K562 (cell line): Measurements from ENCODE around the gene PTRH2. TPM values are rescaled to one million over a fixed set of nuclear protein-coding genes. Genes with fewer than 3 reads are reported as not detected.

Source experiments
- ADNP ChIP-seq: fragments of 200-800 bp; sonication (Bioruptor generic); IDR thresholded peaks from 2 replicates; pipeline ENCODE4 v1.6.1; 2016; ENCODE audit warnings: missing genetic modification characterization, missing compliant biosample characterization
- ARID4B ChIP-seq: sonication (generic); formaldehyde crosslinking; IDR thresholded peaks from 2 replicates; pipeline ENCODE4 v1.8.0; 2022; ENCODE audit warnings: mild to moderate bottlenecking, missing genetic modification reagents
- ATF1 ChIP-seq, 2 experiments: fragments of 450-650 bp in 1 of 2; IDR thresholded peaks; 2 replicates each; pipeline ENCODE4 v1.6.1; 2016; ENCODE audit warnings: missing compliant biosample characterization in 1 of 2, missing genetic modification characterization in 1 of 2
- CCNT2 ChIP-seq: IDR thresholded peaks from 2 replicates; pipeline ENCODE4 v1.6.1; 2011; ENCODE audit warnings: borderline replicate concordance, low read depth, mild to moderate bottlenecking, moderate library complexity, mixed read lengths, low read length; ENCODE audit not compliant: insufficient read length; ENCODE audit errors: extremely low read depth
- CEBPB ChIP-seq: fragments of 450-650 bp; IDR thresholded peaks from 2 replicates; pipeline ENCODE4 v1.6.1; 2016; ENCODE audit warnings: missing genetic modification characterization, missing compliant biosample characterization
- CEBPG ChIP-seq, 3 experiments: fragments of 200-800 bp in 1 of 3; sonication (Bioruptor generic) in 1 of 3; sonication (generic) in 1 of 3; formaldehyde crosslinking in 1 of 3; IDR thresholded peaks in 2 of 3; conservative IDR thresholded peaks in 1 of 3; 2 replicates each; pipeline versions ENCODE4 v1.6.1 to v1.8.0; 2016 to 2022; ENCODE audit warnings: missing compliant biosample characterization in 2 of 3, missing genetic modification characterization in 2 of 3, mild to moderate bottlenecking in 1 of 3, missing genetic modification reagents in 1 of 3
- CGGBP1 ChIP-seq: fragments of 250-450 bp; sonication (Bioruptor Pico); IDR thresholded peaks from 2 replicates; pipeline ENCODE4 v1.9.0; 2021; ENCODE audit warnings: mild to moderate bottlenecking
- EZH2 ChIP-seq: IDR thresholded peaks from 2 replicates; pipeline ENCODE4 v1.6.1; 2012; ENCODE audit warnings: low read depth, mild to moderate bottlenecking, inconsistent platforms, low read length, borderline replicate concordance
- FOSL1 ChIP-seq: fragments of 200-800 bp; sonication (Bioruptor generic); conservative IDR thresholded peaks from 2 replicates; pipeline ENCODE4 v1.6.1; 2016; ENCODE audit warnings: missing genetic modification characterization, missing compliant biosample characterization
- FOXK1 ChIP-seq: sonication (generic); formaldehyde crosslinking; IDR thresholded peaks from 2 replicates; pipeline ENCODE4 v1.8.0; 2022; ENCODE audit warnings: missing genetic modification reagents, mild to moderate bottlenecking, borderline replicate concordance
- HDAC6 ChIP-seq: IDR thresholded peaks from 2 replicates; pipeline ENCODE4 v1.6.1; 2012; ENCODE audit warnings: low read depth, mild to moderate bottlenecking, control low read depth, inconsistent platforms, low read length, moderate library complexity
- IRF1 ChIP-seq: sonication (generic); formaldehyde crosslinking; IDR thresholded peaks from 2 replicates; pipeline ENCODE4 v1.8.0; 2022; ENCODE audit warnings: missing genetic modification reagents, mild to moderate bottlenecking, borderline replicate concordance
- PHF8 ChIP-seq: fragments of 200-600 bp; sonication (generic); IDR thresholded peaks from 2 replicates; pipeline ENCODE4 v1.6.1; 2012; ENCODE audit warnings: mixed run types, mild to moderate bottlenecking, inconsistent platforms, low read length, moderate library complexity, borderline replicate concordance
- PURB ChIP-seq: sonication (generic); formaldehyde crosslinking; IDR thresholded peaks from 2 replicates; pipeline ENCODE4 v1.9.0; 2021; ENCODE audit warnings: low read depth, mild to moderate bottlenecking, missing genetic modification reagents
- RAD51 ChIP-seq: fragments of 450-650 bp; IDR thresholded peaks from 2 replicates; pipeline ENCODE4 v1.7.1; 2016; ENCODE audit warnings: low read depth, mild to moderate bottlenecking, borderline replicate concordance
- SRF ChIP-seq, 2 experiments: fragments of 250-450, 450-650 bp in 1 of 2; sonication (Bioruptor Pico) in 1 of 2; sonication (generic) in 1 of 2; formaldehyde crosslinking; IDR thresholded peaks; 2 replicates each; pipeline versions ENCODE4 v1.5.0 to v1.5.1; 2020 to 2022; ENCODE audit warnings: mild to moderate bottlenecking in 1 of 2, missing genetic modification reagents in 1 of 2
- TAF7 ChIP-seq: fragments of 450-650 bp; IDR thresholded peaks from 2 replicates; pipeline ENCODE4 v1.6.1; 2016; ENCODE audit warnings: missing genetic modification characterization, missing compliant biosample characterization
- THRAP3 ChIP-seq: fragments of 450-650 bp; IDR thresholded peaks from 2 replicates; pipeline ENCODE4 v1.6.1; 2016; ENCODE audit warnings: mild to moderate bottlenecking, inconsistent platforms, borderline replicate concordance
- ZC3H11A ChIP-seq: IDR thresholded peaks from 2 replicates; pipeline ENCODE4 v1.6.1; 2012; ENCODE audit warnings: low read depth, low read length, improper control_type of control experiment
- ZNF121 ChIP-seq: sonication (generic); formaldehyde crosslinking; conservative IDR thresholded peaks from 2 replicates; pipeline ENCODE4 v1.8.0; 2022; ENCODE audit warnings: missing genetic modification reagents
- polyA plus RNA-seq, 8 experiments: library from polyadenylated mRNA; depleted of rRNA in 4 of 8; stranded (reverse) in 5 of 8; unstranded in 3 of 8; fragments of >200 nt; fragmentation: Nextera tagmentation in 2 of 8; fragmentation: Illumina TruSeq in 1 of 8; extraction: Ambion mirVana in 2 of 8; extraction: Trizol in 1 of 8; gene quantifications; 2 replicates each; pipeline versions ENCODE4 v1.2.1 to v1.2.3, GENCODE V29; 2011 to 2014; ENCODE audit warnings: inconsistent platforms in 1 of 8, missing spikeins in 1 of 8
- total RNA-seq, 7 experiments: library from RNA; depleted of rRNA in 6 of 7; stranded (reverse); fragments of >200 nt in 6 of 7; fragmentation: Illumina TruSeq in 2 of 7; extraction: Trizol in 2 of 7; gene quantifications; 2 replicates each; pipeline versions ENCODE4 v1.2.1 to v1.2.3, GENCODE V29; 2011 to 2021; ENCODE audit warnings: low replicate concordance in 1 of 7

PTRH2 gene
- total and polyA plus RNA-seq, 9 of the 15 experiments (the other 6 are each of a cell fraction or from before 2014, with no cell fraction given) = 53.1 to 210 (median 126) TPM

- TF ChIP-seq ARID4B (no peak), ZC3H11A (no peak), RAD51 (peak; percentile 25; the same call in 1 of the 2 replicates), FOSL1 (no peak; the same call in 1 of the 2 replicates), ATF1 (CRISPR knock-in tag; IDR thresholded peaks at IDR 0.05) (no peak), ATF1 (tag; IDR thresholded peaks at IDR 0.05) (0 out of 2 replicates have a peak, but pooled peaks have one; percentile 21), IRF1 (CRISPR knock-in tag) (no peak), FOXK1 (CRISPR knock-in tag) (no peak), ADNP (no peak), CCNT2 (peak; percentile 96), ZNF121 (CRISPR knock-in tag) (no peak), THRAP3 (no peak), HDAC6 (no peak), CEBPB (tag) (no peak), CEBPG (CRISPR knock-in tag; IDR thresholded peaks at IDR 0.05) (no peak), CEBPG (tag; conservative IDR thresholded peaks at IDR 0.05 in 1 of 2, IDR thresholded peaks at IDR 0.05 in 1 of 2) (no peak), CGGBP1 (CRISPR knock-in tag) (no peak), PHF8 (no peak), SRF (CRISPR knock-in tag; IDR thresholded peaks at IDR 0.05) (peak in 1 of 2 experiments; percentile 88; a peak in 2 of 4 replicates), EZH2 (no peak), PURB (no peak), TAF7 (no peak)
Observed at GRCh38 chr17:59684967-59685366, 22.3 kb downstream of the PTRH2 start (continued).
